UCSD-AML1 (cell line): ENCODE data around the gene PRKN.

Source experiments
- DNase-seq: peaks from one replicate; lab custom pipeline; 2025; ENCODE audit not compliant: unreplicated experiment; lab: John Stamatoyannopoulos, UW

PRKN gene

GRCh38 chr6:162151021-162151665 lies 576.4 kb downstream of the PRKN start:
- no peak for DNase-seq

- no peak for DNase-seq
These were observed 577.3 kb downstream of the PRKN start for GRCh38 chr6:162150295-162150694.

GRCh38 chr6:162149786-162150185 lies 577.8 kb downstream of the PRKN start:
- no peak for DNase-seq

GRCh38 chr6:162147805-162148204 lies 579.8 kb downstream of the PRKN start:
- DNase-seq: no peak

- DNase-seq: no peak
These were observed 580.3 kb downstream of the PRKN start for GRCh38 chr6:162147281-162147680.

- no peak for DNase-seq
These were observed 587.2 kb downstream of the PRKN start for GRCh38 chr6:162140251-162140852.

- DNase-seq: no peak
These were observed 601.9 kb downstream of the PRKN start for GRCh38 chr6:162125659-162126058.

GRCh38 chr6:162124710-162125435 lies 602.7 kb downstream of the PRKN start:
- DNase-seq: no peak

GRCh38 chr6:162123797-162124196 lies 603.8 kb downstream of the PRKN start:
- no peak for DNase-seq

- peak; percentile 12 for DNase-seq
These were observed 608.2 kb downstream of the PRKN start for GRCh38 chr6:162119341-162119740.

GRCh38 chr6:162118706-162119105 lies 608.9 kb downstream of the PRKN start:
- no peak for DNase-seq

- DNase-seq: no peak
These were observed 610.6 kb downstream of the PRKN start for GRCh38 chr6:162116902-162117525.

GRCh38 chr6:162109480-162110050 lies 618.0 kb downstream of the PRKN start:
- no peak for DNase-seq

- no peak for DNase-seq
These were observed 619.5 kb downstream of the PRKN start for GRCh38 chr6:162108041-162108440.

GRCh38 chr6:162100096-162100495 lies 627.5 kb downstream of the PRKN start:
- DNase-seq: no peak

- no peak for DNase-seq
These were observed 627.9 kb downstream of the PRKN start for GRCh38 chr6:162099685-162100084.

- no peak for DNase-seq
These were observed 634.6 kb downstream of the PRKN start for GRCh38 chr6:162092816-162093502.

GRCh38 chr6:162090734-162091133 lies 636.8 kb downstream of the PRKN start:
- DNase-seq: no peak

- no peak for DNase-seq
These were observed 639.5 kb downstream of the PRKN start for GRCh38 chr6:162088091-162088490.

- no peak for DNase-seq
These were observed 642.0 kb downstream of the PRKN start for GRCh38 chr6:162085561-162085960.

- DNase-seq: no peak
These were observed 645.0 kb downstream of the PRKN start for GRCh38 chr6:162082520-162082919.
